ENCODE data around the gene MBD1.
"Not testable (repeated sequence)": the region's sequence is repeated elsewhere in the genome, so short reads cannot be mapped to it uniquely, and the experiment has no call there.

GRCh38 chr18:50241768-50242167 lies 39.6 kb downstream of the MBD1 start:
- not testable (repeated sequence) for TF ChIP-seq POLR2A, CTCF (IDR thresholded peaks at IDR 0.05)

Data from testis (tissue), 2 donors.